CD4-positive, alpha-beta T cell treated with Interleukin-6 for 4 hours (primary cell): Measurements from ENCODE around the gene FN3K.
A peak's percentile ranks its signal among the peaks of the same experiment; 100 is the strongest.

Experiments used
- DNase-seq: peaks from one replicate; pipeline ENCODE4 v3.0.0-alpha.2; 2020; ENCODE audit warnings: mixed read lengths

The FN3K gene

DNA sequence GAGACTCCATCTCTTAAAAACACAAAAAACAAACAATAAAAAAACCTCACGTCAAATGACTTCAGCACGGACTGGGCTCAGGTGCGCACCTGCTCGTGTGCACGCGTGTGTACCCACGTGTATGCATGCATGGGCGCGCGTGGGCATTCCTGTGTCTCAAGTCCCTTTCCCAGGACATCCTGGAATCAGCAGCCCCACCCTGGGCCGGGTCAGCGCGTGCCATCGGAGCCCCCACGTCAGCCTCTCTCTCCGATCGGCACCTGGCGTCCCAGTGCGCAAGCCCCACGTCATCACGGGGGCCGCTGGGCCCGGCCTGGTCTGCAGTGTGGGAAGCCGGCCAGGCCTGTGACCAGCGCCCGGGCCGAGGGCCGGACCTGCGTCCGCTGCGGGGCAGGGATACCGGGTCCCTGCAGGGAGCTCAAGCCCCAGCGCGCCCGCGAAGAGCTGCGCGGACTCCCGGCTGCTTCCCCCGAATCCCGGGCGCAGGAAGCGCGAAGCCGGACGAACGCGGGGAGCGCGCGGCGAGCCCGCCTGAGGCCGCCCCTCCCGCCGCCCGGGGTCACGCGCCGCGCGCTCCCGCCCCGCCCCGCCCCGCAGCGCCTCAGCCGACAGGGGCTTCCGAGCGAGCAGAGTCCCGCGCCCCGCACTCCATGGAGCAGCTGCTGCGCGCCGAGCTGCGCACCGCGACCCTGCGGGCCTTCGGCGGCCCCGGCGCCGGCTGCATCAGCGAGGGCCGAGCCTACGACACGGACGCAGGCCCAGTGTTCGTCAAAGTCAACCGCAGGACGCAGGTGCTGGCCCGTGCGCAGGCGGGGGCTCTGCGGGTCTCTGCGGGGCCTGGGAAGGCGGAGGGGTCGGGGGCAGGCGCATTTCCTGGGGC is at the start of gene FN3K:
Gene FN3K (plus strand): TSS at position 629 of the 880 bp plus-strand sequence. CDS start 22 bp downstream, at position 651.
- peak; percentile 59 for DNase-seq

DNA sequence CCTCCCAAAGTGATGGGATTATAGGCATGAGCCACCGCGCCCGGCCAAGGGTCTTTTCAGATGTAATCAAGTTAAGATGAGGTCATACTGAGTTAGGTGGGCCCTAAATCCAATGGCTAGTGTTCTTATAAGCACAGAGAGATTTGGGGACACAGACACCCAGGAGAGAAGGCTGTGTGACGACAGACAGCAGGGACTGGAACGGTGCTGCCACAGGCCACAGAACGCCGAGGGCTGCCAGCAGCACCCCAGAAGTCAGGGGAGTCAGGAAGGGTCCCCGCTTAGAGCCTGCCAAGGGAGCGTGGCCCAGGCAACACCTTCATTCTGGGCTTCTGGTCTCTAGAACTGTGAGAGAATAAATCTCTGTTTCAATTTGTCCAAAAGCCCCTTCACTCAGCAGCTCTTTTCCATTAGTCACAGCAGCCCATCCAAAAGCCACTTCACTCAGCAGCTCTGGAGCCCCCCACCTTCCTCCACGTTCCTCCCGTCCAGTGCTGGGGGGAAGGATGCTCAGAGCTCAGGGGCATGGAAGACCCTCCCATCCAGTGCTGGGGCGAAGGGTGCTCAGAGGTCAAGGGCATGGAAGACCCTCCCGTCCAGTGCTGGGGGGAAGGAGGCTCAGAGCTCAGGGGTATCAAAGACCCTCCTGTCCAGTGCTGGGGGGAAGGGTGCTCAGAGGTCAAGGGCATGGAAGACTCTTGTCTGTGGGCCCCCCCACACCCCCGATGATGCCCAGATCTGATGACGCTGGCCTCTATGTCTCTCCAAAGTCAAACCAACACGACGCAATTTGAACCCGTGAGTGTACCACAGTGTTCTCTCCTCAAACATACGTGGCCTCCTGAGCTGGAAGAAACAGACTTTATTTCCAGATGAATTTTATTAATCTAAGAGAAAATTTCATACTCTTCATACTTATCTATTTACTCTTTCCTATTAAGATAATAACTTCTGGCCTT is 48.8 kb upstream of the FN3K start:
- no peak for DNase-seq

DNA sequence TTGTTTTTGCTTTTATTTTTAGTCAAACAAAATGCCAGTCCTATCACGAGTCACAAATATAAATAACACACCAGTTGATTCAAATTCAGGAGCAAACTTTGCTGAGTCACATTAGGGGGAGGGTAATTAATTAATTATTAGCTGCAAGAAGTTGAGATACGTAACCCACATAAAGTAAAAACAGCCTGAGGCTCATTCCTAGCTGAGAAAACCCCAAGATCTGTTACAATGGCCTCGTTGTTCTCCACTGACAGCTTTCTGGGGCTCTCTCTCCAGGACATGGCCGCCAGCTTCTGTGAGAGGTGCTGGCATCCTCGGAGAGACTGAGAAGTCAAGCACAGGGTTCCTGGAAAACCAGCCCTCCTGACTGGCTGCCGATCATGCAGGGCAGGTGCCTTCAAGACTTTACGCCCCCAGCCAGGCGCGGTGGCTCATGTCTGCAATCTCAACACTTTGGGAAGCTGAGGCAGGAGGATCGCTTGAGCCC is 48.0 kb upstream of the FN3K start:
- DNase-seq, result no peak

DNA sequence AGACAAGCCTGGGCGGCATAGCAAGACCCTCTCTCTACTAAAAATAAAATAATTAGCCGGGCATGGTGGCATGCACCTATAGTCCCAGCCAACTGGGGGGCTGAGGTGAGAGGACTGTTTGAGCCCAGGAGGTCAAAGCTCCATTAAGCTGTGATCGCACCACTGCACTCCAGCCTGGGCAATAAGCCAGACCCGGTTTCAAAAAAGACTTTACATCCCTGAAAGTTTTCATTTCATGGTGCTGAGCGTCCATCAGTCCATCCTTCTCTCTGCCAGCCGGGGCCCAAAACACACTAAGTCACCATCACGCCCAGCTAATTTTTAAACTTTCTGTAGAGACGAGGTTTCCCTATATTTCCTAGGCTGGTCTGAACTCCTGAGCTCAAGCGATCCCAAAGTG is 47.5 kb upstream of the FN3K start:
- DNase-seq, result no peak

DNA sequence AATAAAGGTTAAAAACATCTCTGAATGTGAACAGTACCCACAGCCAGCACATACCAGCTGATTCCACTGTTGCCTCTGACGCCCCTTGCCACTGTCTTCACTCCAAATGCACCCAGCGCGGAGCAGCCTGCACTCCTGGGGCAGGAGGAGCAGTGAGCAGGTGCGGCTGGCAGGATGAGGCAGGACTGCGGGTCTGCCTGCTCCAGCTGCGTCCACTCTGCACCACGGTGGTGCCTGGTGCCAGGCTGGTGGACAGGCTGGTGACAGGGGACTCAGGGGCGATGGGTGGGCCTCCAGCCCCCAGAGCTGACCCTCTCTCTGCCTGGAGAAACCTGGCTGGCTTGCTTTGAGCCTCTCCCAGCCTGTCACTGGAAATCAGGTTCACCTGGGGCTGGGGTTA is 46.3 kb upstream of the FN3K start:
- DNase-seq, result no peak

DNA sequence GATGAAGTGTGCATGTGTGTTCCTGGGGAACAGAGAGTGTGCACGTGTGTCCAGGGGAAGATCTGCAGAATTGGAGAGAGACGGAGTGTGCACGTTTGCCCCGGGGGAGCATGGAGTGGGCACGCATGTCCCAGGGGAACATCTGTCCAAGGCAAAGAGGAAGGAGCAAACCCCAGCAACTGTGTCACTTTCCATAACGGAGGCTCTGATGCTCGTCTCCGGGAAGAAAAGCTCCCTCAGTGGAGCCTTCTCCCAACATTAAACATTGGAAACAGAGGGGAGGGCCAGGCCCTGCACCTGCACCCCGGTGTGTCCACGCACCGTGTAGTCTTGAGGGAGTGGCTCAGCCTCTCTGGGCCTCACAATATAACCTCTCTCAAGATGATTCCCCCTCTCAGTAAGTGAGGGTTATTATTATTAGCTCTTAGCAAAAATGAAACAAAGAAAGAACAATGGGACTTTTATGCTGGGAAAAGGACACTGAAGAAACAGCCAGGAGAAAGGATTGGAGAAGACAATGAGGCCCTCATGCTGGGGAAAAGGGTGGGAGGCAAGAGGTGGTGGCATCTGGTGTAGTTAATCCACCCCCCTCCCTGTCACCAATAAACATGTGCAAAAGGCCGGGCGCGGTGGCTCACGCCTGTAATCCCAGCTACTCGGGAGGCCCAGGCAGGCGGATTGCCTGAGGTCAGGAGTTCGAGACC is 44.5 kb upstream of the FN3K start:
- no peak for DNase-seq

DNA sequence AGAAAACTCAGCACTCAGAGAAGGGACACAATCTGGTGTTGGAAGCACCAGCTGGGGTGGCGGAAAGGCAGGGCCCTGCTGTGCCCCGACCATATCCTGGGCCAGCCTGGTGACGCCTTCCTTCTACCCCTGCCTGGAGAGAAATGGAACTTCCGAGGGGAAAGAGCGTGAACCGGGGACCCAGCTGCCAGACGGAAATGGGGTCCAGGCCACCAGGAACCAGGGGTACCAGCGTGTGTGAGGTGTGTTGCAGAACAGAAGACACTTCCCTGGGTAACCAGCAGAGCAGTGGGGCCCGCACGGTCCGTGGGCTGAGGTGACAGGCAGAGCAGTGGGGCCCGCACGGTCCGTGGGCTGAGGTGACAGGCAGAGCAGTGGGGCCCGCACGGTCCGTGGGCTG is 43.7 kb upstream of the FN3K start:
- DNase-seq, result no peak

DNA sequence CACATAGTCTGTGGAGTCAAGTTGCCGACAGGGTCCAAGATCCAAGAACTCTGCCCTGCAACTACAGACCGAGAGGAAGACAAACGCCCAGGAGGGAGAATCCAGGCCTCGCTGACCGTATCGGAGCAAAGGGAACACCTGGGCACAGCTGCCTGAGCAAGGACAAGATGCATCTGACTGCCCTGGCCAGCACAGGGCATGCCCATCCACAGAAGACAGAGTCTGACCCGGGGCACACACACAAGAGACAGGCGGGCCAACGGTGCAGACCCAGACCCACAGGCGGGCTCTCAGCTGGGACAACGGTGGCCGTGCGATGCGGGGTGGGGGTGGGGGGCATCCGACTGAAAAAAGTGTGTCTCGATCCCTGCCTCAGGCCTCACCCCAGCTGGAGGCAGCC is 43.1 kb upstream of the FN3K start:
- DNase-seq, result no peak

DNA sequence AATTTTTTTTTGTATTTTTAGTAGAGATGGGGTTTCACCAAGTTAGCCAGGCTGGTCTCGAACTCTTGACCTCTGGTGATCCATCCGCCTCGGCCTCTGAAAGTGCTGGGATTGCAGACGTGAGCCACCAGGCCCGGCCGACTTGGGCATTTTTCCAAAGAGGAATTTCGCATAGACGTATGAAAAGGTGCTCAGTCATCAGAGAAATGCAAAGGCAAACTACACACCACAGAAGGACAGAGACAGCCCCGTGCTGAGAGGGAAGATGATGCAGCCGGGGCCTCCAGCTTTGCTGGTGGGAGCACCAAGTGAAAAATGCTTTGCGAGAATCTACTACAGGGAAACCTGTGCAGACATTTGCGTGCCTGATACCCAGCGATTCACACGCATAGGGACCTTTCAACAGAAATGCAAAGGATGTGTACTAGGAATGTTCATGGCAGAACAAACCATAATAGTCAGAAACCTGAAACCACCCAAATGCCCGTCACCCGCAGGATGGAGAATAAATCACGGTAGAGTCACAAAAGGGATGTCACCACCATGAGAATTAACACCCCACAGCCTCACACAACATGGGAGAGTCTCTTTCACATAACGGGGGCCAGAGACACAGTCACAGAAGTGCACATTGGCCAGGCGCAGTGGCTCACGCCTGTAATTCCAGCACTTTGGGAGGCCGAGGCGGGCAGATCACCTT is 42.1 kb upstream of the FN3K start:
- no peak for DNase-seq

DNA sequence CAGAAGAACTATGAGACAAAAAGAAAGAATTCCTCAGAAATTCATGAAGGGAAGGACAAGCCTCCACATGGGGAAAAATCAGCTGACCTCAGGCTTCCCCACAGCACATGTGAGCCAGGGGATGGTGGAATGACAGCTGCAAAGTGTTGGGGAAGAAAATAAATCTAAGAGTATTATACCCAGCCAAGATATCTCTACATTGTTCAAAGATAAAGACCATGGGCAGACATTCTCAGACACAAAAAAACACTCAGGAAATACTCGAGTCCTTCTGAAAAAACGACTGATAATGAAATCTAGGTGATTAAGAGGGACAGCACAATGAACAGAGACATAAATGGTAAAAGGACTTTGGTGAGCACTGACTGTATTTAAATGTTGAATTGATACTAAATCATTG is 40.8 kb upstream of the FN3K start:
- DNase-seq, result no peak

DNA sequence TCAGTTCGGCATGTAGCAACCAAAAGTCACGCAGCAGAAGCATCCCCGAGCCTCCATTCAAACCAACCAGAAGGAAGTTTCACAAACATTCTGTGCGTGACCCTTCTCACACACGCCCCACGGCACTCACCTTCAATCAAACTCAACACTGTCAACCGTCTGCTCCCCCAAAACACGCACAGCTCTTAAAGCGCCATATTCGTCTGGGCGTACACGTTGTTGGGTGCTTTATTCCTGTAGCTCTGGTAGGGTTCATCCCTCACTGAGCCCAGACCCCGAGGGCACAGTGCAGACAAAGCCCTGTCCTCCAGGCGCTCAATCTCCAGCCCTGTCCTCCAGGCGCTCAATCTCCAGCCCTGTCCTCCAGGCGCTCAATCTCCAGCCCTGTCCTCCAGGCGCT is 39.2 kb upstream of the FN3K start:
- no peak for DNase-seq

DNA sequence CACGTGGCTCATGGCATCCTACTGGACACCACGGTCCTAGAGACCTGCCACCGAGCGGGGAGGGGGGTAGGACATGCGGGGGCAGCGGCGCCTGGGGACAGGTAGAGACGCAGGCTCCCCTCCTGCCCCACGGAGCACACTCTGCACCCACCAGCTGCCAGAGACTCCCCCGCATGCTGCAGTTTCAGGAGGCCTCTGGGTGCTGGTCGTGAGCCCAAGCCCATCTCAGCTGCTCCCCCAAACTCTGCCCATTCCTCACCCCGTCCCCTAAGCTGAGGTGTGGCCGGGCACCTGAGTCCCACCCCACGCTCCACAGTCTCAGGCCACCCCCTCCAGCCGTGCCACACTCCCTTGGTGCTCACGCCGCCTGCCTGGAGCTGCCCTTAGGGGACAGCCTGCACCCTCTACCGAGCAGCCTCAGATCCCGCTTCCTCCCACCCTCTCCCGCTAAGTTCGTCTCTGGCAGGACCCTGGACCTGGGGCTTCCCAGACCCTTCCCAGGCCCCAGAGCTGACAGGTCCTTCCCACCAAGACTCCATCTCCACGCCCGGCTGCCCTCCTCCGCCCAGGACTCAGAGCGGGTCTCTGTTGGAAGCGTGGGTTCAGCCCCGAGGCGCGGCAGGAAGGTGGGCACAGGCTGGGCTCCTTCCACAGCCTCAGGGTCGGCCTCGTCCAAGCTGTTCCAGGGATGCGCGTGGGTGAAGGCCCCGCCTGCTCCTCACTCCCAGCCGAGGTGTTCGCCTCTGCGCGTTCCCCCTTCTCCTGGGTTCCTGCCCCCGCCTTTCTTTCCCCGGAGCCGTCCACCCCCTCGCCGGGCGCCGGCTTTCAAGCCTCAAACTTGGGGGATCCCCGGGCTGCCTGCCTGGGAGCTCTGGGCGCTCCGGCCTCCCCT is 38.3 kb upstream of the FN3K start:
- DNase-seq, result peak; percentile 13

DNA sequence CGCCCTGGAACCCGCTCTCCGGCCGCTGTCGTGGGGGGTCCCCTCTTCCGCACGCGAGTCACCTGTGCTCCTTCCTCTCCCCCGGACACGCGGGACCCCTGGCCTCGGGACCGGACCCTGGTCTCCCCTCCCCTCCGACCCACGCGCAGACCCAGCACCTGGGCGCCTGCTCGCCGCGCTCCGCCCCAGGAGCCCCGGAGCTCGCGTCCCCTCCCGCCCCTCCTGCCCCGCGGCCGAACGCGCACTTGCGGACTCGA is 37.7 kb upstream of the FN3K start:
- no peak for DNase-seq

DNA sequence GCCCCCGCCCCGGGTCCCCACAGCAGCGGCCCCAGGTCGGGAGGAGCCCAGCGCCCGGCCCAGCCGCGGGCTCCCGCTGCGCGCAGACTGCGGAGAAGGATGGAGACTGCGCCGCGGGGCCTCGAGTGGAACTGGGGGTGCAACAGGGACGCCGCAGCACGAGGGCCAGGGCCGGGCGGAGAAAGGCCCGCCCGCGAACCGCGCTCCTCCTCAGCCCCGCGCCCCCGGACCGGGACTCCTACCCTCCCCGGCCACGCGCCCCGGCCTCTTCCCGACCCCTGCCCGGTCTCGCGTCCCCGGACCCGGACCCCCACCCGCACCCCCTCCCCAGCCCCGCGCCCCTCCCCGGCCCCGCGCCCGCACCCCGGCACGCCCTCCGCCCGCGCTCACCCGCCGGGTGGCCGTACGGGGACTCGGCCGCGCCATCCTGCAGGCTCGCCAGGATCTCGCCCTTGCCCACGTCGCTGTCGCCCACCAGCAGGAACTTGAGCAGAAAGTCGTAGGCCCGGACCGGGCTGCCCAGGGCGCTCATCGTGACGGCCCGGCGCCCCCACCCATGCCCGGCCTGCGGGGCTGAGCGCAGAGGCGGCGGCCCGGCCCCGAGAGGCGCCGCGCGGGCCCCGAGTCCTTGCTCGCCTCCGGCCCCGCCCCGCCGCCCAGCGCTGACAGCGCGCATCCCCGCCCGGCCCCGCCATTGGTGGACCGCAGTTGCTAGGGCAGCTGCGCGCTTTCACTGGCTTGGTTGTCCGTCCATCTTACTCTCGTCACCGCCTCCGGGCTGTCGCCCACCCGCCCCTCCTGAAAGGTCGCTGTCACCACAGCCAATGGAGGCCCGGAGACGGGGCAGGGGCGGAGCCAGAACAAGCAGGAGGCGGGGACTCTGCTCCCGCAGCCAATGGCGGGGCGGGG is 37.1 kb upstream of the FN3K start, which contains the start of gene RAB40B:
Gene RAB40B (minus strand): TSS at position 634 of the 909 bp plus-strand sequence. CDS start 102 bp downstream, at position 532.
- peak; percentile 99 for DNase-seq

DNA sequence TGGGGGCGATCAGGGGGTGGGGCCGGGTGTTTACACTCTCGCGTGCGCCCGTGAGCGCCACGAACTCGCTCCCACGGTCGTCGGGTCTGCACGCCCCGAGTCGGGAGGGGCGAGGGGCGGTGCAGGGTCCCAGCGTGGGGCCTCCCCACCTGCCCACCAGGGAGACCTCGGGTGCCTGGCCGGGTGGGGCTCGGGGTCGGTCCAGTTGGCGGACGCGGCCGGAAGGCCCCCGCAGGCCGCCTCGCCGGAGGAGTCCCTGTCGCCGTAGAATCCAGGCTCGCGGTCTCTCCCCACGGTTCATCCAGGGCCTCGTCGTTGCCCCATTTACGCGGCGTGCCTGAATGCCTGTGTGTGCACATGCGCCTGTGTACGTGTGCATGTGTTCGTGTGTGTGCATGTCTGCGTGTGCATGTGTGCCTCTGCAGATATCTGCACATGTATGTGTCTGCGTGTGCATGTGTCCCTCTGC is 36.4 kb upstream of the FN3K start:
- DNase-seq, result no peak

DNA sequence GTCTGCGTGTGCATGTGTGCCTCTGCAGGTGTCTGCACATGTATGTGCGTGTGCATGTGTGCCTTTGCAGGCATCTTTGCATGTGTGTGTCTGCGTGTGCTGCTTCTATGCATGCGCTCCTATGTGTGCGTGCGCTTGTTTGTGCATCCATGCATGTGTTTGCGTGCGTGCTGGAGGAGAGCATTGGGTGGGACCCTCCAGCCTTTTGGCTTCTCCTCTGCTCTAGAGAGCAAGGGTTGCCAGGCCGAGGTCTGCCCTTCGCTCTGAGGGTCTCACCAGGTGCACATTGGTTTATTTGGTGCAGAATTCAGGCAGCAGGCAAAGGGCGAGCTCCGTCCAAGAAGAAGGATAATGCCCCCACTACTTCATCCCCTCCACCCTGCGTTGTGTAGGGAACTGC is 35.9 kb upstream of the FN3K start:
- DNase-seq, result no peak

DNA sequence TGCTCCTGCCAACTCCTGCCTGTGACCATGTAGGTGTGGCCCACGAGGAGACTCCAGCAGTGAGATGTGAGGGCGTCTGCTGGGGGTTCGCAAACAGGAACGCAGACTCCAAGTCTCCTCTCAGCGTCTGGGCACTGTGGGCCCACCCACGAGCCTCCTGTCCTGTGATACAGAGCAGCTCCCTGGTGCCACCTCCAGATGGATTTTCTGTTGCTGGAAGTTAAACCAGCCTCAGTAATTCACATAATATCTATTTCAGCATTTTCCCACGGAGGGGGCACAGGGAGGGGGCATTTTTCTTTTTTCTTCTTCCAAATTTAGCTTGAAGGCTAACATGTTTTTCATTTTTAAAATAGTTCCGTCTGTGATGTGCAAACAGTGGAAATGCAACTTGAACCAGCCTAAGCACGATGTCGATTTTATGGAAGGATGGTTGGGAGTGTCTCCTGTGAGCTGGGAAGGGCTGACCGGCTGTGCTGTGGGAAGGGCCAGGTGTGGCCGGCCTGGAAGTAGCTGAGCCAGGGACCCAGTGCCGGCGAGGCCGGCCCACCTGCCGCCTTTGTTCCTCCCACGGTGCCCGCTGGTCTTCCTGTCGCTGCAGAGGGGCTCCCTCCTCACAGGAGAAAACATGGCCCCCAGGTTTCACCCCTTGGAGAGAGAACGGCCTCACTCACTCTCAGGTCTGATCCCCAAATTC is 33.0 kb upstream of the FN3K start:
- DNase-seq, result no peak

DNA sequence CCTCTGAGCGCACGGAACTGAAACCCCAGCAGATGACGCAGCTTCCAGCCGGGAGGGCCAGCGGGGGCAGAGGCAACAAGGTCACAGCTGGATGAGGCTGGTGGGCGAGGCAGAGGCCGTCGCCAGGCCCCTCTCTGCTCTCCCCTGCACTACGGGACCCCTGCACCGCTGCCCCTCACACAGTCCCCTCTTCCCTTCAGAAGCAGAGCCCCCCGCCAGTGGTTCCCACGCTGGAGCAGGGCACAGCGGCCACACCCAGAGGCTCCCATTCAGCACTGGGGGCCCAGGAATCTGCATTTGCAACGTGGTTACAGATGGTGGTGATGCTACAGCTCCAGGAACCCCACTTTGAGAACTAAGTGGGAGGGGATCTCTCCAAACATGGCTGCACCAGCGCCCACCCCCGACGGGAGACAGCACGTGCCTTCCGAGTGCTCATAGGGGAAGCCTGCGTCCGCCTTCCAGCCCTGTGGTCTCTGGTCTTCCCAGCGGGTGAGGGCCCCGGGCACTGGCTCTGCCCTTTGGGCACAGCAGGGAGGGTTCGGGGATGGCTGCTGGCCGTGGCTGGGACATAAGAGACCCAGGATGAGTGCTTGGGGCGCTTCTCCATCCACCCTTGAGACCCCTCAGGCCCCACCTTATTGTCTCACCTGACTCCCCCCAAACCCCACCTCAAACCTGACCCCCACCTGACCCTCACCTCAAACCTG is 32.2 kb upstream of the FN3K start:
- DNase-seq, result no peak
